ENCODE measurements around the gene OCIAD2.

Gene OCIAD2, protein sequence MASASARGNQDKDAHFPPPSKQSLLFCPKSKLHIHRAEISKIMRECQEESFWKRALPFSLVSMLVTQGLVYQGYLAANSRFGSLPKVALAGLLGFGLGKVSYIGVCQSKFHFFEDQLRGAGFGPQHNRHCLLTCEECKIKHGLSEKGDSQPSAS

GRCh38 chr4:48906206-48907173 lies at the start of gene OCIAD2:
Gene OCIAD2, minus strand, starts transcription at chr4:48906774. Its CDS starts 2,225 bp downstream, at chr4:48904549.
- peak within 1 kb of the TSS; percentile 64 for H3K4me3 ChIP-seq (ENCODE audit: low read length)
- peak; percentile 28 for TF ChIP-seq CTCF (IDR thresholded peaks at IDR 0.05; ENCODE audit: insufficient read depth, low read depth, low read length, missing control alignments)
- DNase-seq (ENCODE audit: low read depth) = peak; percentile 70

DNA sequence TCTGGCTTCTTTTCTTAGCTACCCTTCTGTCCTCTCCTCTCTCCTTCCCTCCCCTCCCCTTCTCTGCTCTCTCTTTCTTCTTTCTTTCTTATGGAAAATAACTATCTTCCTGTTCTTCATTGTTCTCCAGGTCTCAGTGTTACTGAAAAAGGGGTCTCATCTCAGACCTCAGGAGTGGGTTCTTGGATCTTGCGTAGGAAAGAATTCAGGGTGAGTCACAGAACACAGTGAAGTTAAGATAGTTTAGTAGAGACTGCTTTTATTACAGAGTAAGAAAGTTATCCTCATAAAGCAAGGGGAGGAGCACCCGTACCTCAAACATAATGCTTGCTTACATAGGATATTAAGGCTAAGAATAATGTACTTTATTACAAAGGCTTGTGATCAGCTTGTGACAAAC lies 47.7 kb upstream of the OCIAD2 start:
- TF ChIP-seq CTCF (IDR thresholded peaks at IDR 0.05; ENCODE audit: insufficient read depth, low read depth, low read length, missing control alignments) = no peak
- peak; percentile 29 for DNase-seq (ENCODE audit: low read depth)
- no peak overlapping the region for H3K4me3 ChIP-seq (ENCODE audit: low read length)

DNA sequence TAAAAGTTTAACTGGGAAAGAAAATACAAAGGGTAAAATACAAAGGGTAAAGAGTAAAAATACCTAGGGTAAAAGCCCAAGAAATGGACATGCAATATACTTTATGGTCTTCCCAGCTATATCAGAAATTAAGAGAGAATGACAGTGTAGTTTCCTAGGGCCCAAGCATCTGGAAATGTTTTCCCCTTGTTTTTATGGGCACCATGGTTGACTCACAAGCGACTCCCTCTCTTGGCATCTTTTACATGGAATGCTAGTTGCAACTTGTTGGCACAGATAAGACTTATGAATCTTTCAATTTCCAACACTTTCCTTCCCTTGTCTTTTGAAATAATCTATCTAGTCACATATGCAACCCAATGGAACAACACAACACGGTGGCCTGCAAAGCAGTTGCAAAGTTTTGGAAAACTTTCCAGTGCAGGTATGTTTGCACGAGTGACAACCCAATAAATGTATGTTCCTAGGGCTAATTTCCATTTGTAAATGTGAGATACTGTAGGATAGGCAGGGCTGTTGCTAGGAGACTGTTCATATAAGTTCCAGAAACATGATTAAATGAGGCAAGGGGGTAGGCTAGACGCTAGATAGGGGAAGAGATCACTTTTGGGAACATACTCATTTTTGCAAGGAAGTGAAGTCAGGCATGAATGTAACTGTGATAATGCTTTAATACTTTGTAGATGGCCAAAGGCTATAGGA lies 43.1 kb upstream of the OCIAD2 start:
- H3K4me3 ChIP-seq (ENCODE audit: low read length) = no peak overlapping the region
- TF ChIP-seq CTCF (IDR thresholded peaks at IDR 0.05; ENCODE audit: insufficient read depth, low read depth, low read length, missing control alignments) = no peak
- peak; percentile 93 for DNase-seq (ENCODE audit: low read depth)

GRCh38 chr4:48949086-48949485 lies 42.5 kb upstream of the OCIAD2 start:
- H3K4me3 ChIP-seq (ENCODE audit: low read length) = no peak overlapping the region
- DNase-seq (ENCODE audit: low read depth) = no peak
- no peak for TF ChIP-seq CTCF (IDR thresholded peaks at IDR 0.05; ENCODE audit: insufficient read depth, low read depth, low read length, missing control alignments)

GRCh38 chr4:48947731-48948130 lies 41.2 kb upstream of the OCIAD2 start:
- no peak for TF ChIP-seq CTCF (IDR thresholded peaks at IDR 0.05; ENCODE audit: insufficient read depth, low read depth, low read length, missing control alignments)
- DNase-seq (ENCODE audit: low read depth) = no peak
- H3K4me3 ChIP-seq (ENCODE audit: low read length) = no peak overlapping the region

GRCh38 chr4:48945981-48946380 lies 39.4 kb upstream of the OCIAD2 start:
- no peak for TF ChIP-seq CTCF (IDR thresholded peaks at IDR 0.05; ENCODE audit: insufficient read depth, low read depth, low read length, missing control alignments)
- no peak for DNase-seq (ENCODE audit: low read depth)

More at GRCh38 chr4:48945981-48946380, 39.4 kb upstream of the OCIAD2 start:
- H3K4me3 ChIP-seq (ENCODE audit: low read length) = no peak overlapping the region
